CD4-positive, alpha-beta T cell (primary cell): ENCODE results near the gene SHROOM1. TPM values are rescaled to one million over a fixed set of nuclear protein-coding genes. Genes with fewer than 3 reads are reported as not detected.

ENCODE experiments used
- ATAC-seq: fragments of 200-7000 bp; cut with Tn5 transposase; one replicate; pipeline ENCODE4 v1.10.0; 2022; ENCODE audit warnings: mild to moderate bottlenecking; ENCODE audit not compliant: poor library complexity
- CTCF ChIA-PET: fragments of 350-600 bp; sonication (Branson Sonifier 250); formaldehyde crosslinking; loops from one replicate; lab custom pipeline; 2021; ENCODE audit warnings: antibody characterized with exemption, inconsistent platforms; lab: Charles Lee
- POLR2A ChIA-PET: fragments of 350-600 bp; sonication (Branson Sonifier 250); formaldehyde crosslinking; loops from one replicate; lab custom pipeline; 2021; ENCODE audit warnings: antibody characterized with exemption, inconsistent platforms; lab: Charles Lee
- DNase-seq, 14 experiments: peaks; one replicate each; pipeline ENCODE4 v3.0.0-alpha.2; 2013 to 2020; ENCODE audit warnings: mixed read lengths in 2 of 14
- H3K27ac ChIP-seq, 2 donors: one replicate each; pipeline versions ENCODE4 v1.5.1 to v1.7.0; 2013; ENCODE audit warnings: low read length in 2 of 2, low read depth in 1 of 2, mild to moderate bottlenecking in 1 of 2
- H3K27me3 ChIP-seq, 2 experiments: 1 replicate in 1 of 2; 2 replicates in 1 of 2; pipeline versions ENCODE4 v1.6.1 to v1.7.0; 2013; ENCODE audit warnings: low read length in 2 of 2, control low read depth in 1 of 2, mild to moderate bottlenecking in 1 of 2, moderate library complexity in 1 of 2; ENCODE audit not compliant: insufficient read depth in 2 of 2, control insufficient read depth in 1 of 2
- H3K36me3 ChIP-seq: one replicate; pipeline ENCODE4 v1.6.1; 2013; ENCODE audit warnings: low read length, control low read depth; ENCODE audit not compliant: insufficient read depth
- H3K4me1 ChIP-seq: one replicate; pipeline ENCODE4 v1.6.1; 2013; ENCODE audit warnings: low read length, control low read depth; ENCODE audit not compliant: insufficient read depth
- H3K4me3 ChIP-seq: one replicate; pipeline ENCODE4 v1.5.1; 2013; ENCODE audit warnings: mild to moderate bottlenecking, low read length, moderate library complexity
- H3K9me3 ChIP-seq, 2 experiments: 1 replicate in 1 of 2; 2 replicates in 1 of 2; pipeline versions ENCODE4 v1.6.1 to v1.7.0; 2013; ENCODE audit warnings: low read length in 2 of 2, mild to moderate bottlenecking in 2 of 2, control low read depth in 1 of 2, moderate library complexity in 1 of 2; ENCODE audit not compliant: control insufficient read depth in 1 of 2, insufficient read depth in 1 of 2
- H3K27ac Mint-ChIP-seq: one replicate; pipeline ENCODE4 v1.8.0; 2020; ENCODE audit warnings: mixed read lengths
- H3K27me3 Mint-ChIP-seq: one replicate; pipeline ENCODE4 v1.8.0; 2021; ENCODE audit warnings: mixed read lengths
- H3K36me3 Mint-ChIP-seq: one replicate; pipeline ENCODE4 v1.8.0; 2021; ENCODE audit warnings: low read depth, mixed read lengths
- H3K4me1 Mint-ChIP-seq: one replicate; pipeline ENCODE4 v1.8.0; 2021; ENCODE audit warnings: low read depth, mixed read lengths
- H3K4me3 Mint-ChIP-seq: one replicate; pipeline ENCODE4 v1.8.0; 2020; ENCODE audit warnings: mild to moderate bottlenecking, mixed read lengths
- H3K9me3 Mint-ChIP-seq: one replicate; pipeline ENCODE4 v1.8.0; 2020; ENCODE audit warnings: mixed read lengths
- intact Hi-C, 2 experiments: fragments of 100-400 bp; cut with DNase I in 1 of 2; cut with micrococcal nuclease in 1 of 2; formaldehyde crosslinking; loops; one replicate each; pipeline versions ENCODE4 v1.15.1 to v1.9.0; 2023 to 2025; cut with DNase I, micrococcal nuclease
- total RNA-seq, 174 experiments: library from RNA in 2 of 174; stranded (reverse) in 2 of 174; gene quantifications; one replicate each; pipeline ENCODE4 v1.2.3 and lab custom pipeline; 2021 to 2026
- TF ChIP-seq, protein P1 (sequence below): fragments of 200-600 bp; IDR thresholded peaks from one replicate; pipeline ENCODE4 v1.8.0; 2022; ENCODE audit warnings: antibody characterized with exemption, mild to moderate bottlenecking

SHROOM1 gene
- total RNA-seq, 2 experiments from 2014 or later = 0.59 TPM; not detected in 1

DNA sequence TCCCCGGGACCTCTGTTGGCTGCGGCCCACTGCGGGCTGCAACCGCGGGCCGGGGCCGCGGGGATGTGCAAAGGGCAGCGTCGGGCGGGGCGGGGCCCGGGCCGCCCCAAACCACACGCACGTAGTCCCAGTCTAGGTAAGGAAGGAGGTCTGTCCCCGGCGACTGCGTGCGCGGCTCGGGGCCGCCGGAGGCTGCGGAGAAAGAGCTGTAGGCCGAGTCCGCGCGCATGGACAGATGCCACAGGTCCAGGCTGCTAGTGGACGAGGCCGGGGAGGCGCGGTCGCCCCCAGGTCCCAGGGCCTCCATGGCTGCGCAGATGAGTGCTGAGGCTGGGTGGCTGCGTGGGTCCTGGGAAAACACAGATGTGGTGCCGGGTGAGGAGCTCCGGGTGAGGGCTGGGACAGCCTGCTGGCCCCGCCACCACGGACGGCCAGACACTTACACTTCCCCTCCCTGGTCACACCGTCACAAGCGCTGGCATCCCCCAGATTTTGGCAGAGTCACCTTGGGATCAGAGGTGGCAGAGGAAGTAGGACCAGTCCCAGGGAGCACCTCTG is 4.5 kb downstream of the SHROOM1 start:
- peaks cover 26% of the 10 kb centered on the region for H3K4me1 ChIP-seq
- POLR2A ChIA-PET = no interaction called here
- H3K36me3 ChIP-seq = no peaks in the 10 kb centered on the region
- intact Hi-C loops = no loop called here
- Mint-ChIP-seq H3K9me3 (no peaks in the 10 kb centered on the region), H3K27ac (no peak overlapping the region), H3K4me3 (peak overlapping the region; percentile 34), H3K36me3 (no peaks in the 10 kb centered on the region), H3K27me3 (peaks cover 74% of the 10 kb centered on the region), H3K4me1 (peaks cover 11% of the 10 kb centered on the region)
- TF ChIP-seq, protein P1, sequence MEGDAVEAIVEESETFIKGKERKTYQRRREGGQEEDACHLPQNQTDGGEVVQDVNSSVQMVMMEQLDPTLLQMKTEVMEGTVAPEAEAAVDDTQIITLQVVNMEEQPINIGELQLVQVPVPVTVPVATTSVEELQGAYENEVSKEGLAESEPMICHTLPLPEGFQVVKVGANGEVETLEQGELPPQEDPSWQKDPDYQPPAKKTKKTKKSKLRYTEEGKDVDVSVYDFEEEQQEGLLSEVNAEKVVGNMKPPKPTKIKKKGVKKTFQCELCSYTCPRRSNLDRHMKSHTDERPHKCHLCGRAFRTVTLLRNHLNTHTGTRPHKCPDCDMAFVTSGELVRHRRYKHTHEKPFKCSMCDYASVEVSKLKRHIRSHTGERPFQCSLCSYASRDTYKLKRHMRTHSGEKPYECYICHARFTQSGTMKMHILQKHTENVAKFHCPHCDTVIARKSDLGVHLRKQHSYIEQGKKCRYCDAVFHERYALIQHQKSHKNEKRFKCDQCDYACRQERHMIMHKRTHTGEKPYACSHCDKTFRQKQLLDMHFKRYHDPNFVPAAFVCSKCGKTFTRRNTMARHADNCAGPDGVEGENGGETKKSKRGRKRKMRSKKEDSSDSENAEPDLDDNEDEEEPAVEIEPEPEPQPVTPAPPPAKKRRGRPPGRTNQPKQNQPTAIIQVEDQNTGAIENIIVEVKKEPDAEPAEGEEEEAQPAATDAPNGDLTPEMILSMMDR = no peak
- no peak overlapping the region for H3K27ac ChIP-seq
- no peak overlapping the region for H3K4me3 ChIP-seq
- peak in 2 of 14 experiments; percentile 42 to 55 for DNase-seq
- H3K9me3 ChIP-seq = peaks cover 0 to 14% of the 10 kb centered on the region in 2 experiments
- no peak for ATAC-seq
- H3K27me3 ChIP-seq = peaks cover 48 to 66% of the 10 kb centered on the region in 2 experiments
- CTCF ChIA-PET = interaction anchor here (1.5 kb wide), 1 partner anchor 10 kb away, joined by 4 read pairs; no protein-coding TSS in a partner anchor

DNA sequence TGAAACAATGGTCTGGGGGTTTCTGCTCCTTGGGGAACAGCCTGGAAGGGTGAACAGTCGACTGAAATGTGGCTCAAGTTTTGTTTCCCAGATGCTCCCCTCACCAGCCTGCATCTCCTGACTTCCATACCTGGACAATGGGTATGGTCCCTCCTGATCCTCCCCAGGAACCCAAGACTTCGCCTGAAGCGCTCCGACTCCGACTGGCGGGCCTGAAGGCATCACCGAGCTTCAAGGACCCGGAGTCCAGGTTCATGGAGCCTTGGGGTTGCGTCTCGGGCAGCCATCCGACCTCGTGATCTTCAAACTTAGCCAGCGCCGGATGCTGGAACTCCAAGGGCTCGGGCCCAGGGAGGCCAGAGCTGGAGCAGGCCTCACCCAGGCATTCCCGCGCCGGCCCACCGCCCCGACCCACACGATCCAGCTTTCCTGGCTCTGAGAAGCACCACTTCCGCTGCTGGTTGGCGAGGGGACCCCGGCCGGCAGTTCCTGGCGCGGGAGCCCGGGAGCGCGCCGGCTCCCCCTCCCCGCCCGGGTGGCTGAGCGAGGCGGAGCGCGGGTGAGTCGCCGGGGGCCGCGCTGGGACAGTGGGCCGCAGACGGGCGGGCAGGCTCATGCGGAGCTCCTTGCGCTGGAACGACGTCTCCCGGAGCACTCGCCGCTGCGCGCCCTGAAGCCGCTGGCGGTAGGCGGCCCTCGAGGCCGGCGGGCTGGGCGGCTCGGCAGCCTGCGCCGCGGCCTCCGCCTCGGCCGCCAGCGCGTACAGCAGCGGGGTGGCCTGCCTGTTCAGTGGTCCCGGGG is 5.2 kb downstream of the SHROOM1 start:
- no peak for ATAC-seq

DNA sequence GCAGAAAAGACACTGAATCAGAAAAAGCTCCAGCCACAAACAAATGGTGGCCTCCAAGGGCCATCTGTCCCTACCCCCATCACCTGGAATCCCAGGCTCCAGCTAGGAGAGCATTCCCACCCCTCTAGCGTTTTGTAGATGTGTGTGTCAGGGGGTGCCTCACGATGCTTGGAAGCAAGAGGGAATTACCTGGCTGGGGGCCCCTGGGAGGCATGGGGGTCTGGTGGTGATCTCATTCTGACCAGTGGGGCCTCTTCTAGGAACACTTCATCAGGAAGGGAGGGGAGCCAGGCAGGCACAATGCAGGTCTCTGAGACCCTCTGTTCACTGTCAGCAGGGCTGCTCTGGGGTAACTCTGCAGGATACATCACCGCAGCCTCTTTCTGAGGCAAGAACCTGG is 6.0 kb downstream of the SHROOM1 start:
- no peaks in the 10 kb centered on the region for H3K36me3 Mint-ChIP-seq
- no peak overlapping the region for H3K4me3 ChIP-seq
- H3K4me1 ChIP-seq = peaks cover 26% of the 10 kb centered on the region
- peaks cover 13% of the 10 kb centered on the region for H3K4me1 Mint-ChIP-seq
- H3K4me3 Mint-ChIP-seq = peak overlapping the region; percentile 11
- H3K27ac ChIP-seq = no peak overlapping the region
- peaks cover 0 to 18% of the 10 kb centered on the region in 2 experiments for H3K9me3 ChIP-seq
- ChIA-PET CTCF (no interaction called here), POLR2A (interaction anchor here (0.5 kb wide), 1 partner anchor 295 kb away, joined by 3 read pairs; no protein-coding TSS in a partner anchor)
- H3K27me3 ChIP-seq = peaks cover 45 to 61% of the 10 kb centered on the region in 2 experiments
- ATAC-seq = no peak
- H3K27me3 Mint-ChIP-seq = peaks cover 73% of the 10 kb centered on the region
- H3K36me3 ChIP-seq = no peaks in the 10 kb centered on the region
- H3K9me3 Mint-ChIP-seq = no peaks in the 10 kb centered on the region
- TF ChIP-seq, protein P1 = no peak
- no peak for DNase-seq
- intact Hi-C loops = no loop called here
- H3K27ac Mint-ChIP-seq = no peak overlapping the region

More for the DNA sequence above, 5.2 kb downstream of the SHROOM1 start:
- DNase-seq = no peak
- CTCF ChIA-PET = interaction anchor here (1.5 kb wide), 1 partner anchor 10 kb away, joined by 4 read pairs; no protein-coding TSS in a partner anchor
- Mint-ChIP-seq H3K4me3 (no peak overlapping the region), H3K4me1 (peaks cover 13% of the 10 kb centered on the region), H3K9me3 (no peaks in the 10 kb centered on the region), H3K36me3 (no peaks in the 10 kb centered on the region), H3K27me3 (peaks cover 75% of the 10 kb centered on the region), H3K27ac (no peak overlapping the region)
- H3K9me3 ChIP-seq = peaks cover 0 to 14% of the 10 kb centered on the region in 2 experiments
- no peak overlapping the region for H3K4me3 ChIP-seq
- H3K27ac ChIP-seq = no peak overlapping the region
- intact Hi-C loops = no loop called here
- TF ChIP-seq, protein P1 = no peak
- peaks cover 46 to 62% of the 10 kb centered on the region in 2 experiments for H3K27me3 ChIP-seq
- POLR2A ChIA-PET = no interaction called here
- H3K4me1 ChIP-seq = peaks cover 24% of the 10 kb centered on the region
- H3K36me3 ChIP-seq = no peaks in the 10 kb centered on the region
